ENCODE measurements around the gene CLASP1. TPM values are rescaled to one million over a fixed set of nuclear protein-coding genes. Genes with fewer than 3 reads are reported as not detected.
A peak's percentile ranks its signal among the peaks of the same experiment; 100 is the strongest.

Gene CLASP1
- total RNA-seq, 1 experiment from 2014 or later = 45.9 TPM

- peaks cover 17 to 23% of the 10 kb centered on the region in 2 experiments for H3K4me1 Mint-ChIP-seq
- H3K79me2 ChIP-seq (ENCODE audit: insufficient read depth, low read length) = no peaks in the 10 kb centered on the region
- no peak overlapping the region for H3T11ph ChIP-seq (ENCODE audit: low read length)
- no CpG with 5 or more reads among the region's 4 CpGs for WGBS (ENCODE audit: extremely low coverage, insufficient read length, low lambda C conversion rate)
- no peaks in the 10 kb centered on the region for H3K4me1 ChIP-seq (ENCODE audit: insufficient read depth, low read length)
- no peak overlapping the region for H4K8ac ChIP-seq (replicated peaks; ENCODE audit: insufficient read length, low read depth, low read length)
- H3K27me3 ChIP-seq (ENCODE audit: insufficient read depth, low read length) = no peaks in the 10 kb centered on the region
- H3K14ac ChIP-seq (ENCODE audit: insufficient read depth, low read length) = no peak overlapping the region
- H3K23ac ChIP-seq (ENCODE audit: insufficient read length, low read depth, low read length) = no peak overlapping the region
- H4K20me1 ChIP-seq (ENCODE audit: control insufficient read depth, insufficient read depth, insufficient read length) = no peaks in the 10 kb centered on the region
- H4K91ac ChIP-seq (ENCODE audit: insufficient read length, low read depth, low read length) = no peak overlapping the region
- H2BK5ac ChIP-seq (ENCODE audit: insufficient read length, low read length) = no peak overlapping the region
- no peaks in the 10 kb centered on the region for H3K27me3 Mint-ChIP-seq (ENCODE audit: low read depth)
- no peak overlapping the region for H4K5ac ChIP-seq (ENCODE audit: insufficient read length, low read depth, low read length)
- no peak overlapping the region for H3K4me3 Mint-ChIP-seq
- H2BK12ac ChIP-seq (ENCODE audit: insufficient read length, low read depth, low read length) = no peak overlapping the region
- H2BK20ac ChIP-seq (ENCODE audit: low read depth, low read length, poor library complexity, severe bottlenecking) = no peak overlapping the region
- no peak overlapping the region for H2BK15ac ChIP-seq (ENCODE audit: low read depth, low read length)
- H3K56ac ChIP-seq (ENCODE audit: insufficient read length, low read depth, low read length) = no peak overlapping the region
- no peaks in the 10 kb centered on the region for H3K9me3 Mint-ChIP-seq
- H3K79me1 ChIP-seq (ENCODE audit: insufficient read depth, low read depth, low read length, poor library complexity, severe bottlenecking) = no peaks in the 10 kb centered on the region
- no peak overlapping the region for H2AK5ac ChIP-seq (ENCODE audit: insufficient read length, low read length)
- H3K4ac ChIP-seq (ENCODE audit: low read depth, low read length) = no peak overlapping the region
- no peak overlapping the region for H3K27ac ChIP-seq (ENCODE audit: insufficient read length, low read depth, low read length)
- H3K23me2 ChIP-seq (ENCODE audit: insufficient read length, low read depth, low read length, poor library complexity, severe bottlenecking) = no peaks in the 10 kb centered on the region
- TF ChIP-seq, protein P1, sequence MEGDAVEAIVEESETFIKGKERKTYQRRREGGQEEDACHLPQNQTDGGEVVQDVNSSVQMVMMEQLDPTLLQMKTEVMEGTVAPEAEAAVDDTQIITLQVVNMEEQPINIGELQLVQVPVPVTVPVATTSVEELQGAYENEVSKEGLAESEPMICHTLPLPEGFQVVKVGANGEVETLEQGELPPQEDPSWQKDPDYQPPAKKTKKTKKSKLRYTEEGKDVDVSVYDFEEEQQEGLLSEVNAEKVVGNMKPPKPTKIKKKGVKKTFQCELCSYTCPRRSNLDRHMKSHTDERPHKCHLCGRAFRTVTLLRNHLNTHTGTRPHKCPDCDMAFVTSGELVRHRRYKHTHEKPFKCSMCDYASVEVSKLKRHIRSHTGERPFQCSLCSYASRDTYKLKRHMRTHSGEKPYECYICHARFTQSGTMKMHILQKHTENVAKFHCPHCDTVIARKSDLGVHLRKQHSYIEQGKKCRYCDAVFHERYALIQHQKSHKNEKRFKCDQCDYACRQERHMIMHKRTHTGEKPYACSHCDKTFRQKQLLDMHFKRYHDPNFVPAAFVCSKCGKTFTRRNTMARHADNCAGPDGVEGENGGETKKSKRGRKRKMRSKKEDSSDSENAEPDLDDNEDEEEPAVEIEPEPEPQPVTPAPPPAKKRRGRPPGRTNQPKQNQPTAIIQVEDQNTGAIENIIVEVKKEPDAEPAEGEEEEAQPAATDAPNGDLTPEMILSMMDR (conservative IDR thresholded peaks at IDR 0.05) = no peak
- no peaks in the 10 kb centered on the region for H3K9me3 ChIP-seq (ENCODE audit: control insufficient read depth, low read depth, low read length)
- no peak for DNase-seq
- H2BK120ac ChIP-seq (ENCODE audit: low read depth, low read length, poor library complexity, severe bottlenecking) = no peak overlapping the region
- H3K4me2 ChIP-seq (ENCODE audit: insufficient read depth, insufficient read length, low read length) = no peak overlapping the region
- 0 out of 7 replicates have a peak overlapping the region, but pooled peaks of 1 of the 3 experiments have one; percentile 7 for H3K27ac Mint-ChIP-seq
- no peak overlapping the region for H3K18ac ChIP-seq (ENCODE audit: insufficient read length, low read depth, low read length)
- peaks cover 14 to 51% (median 43%) of the 10 kb centered on the region in 3 experiments; a peak in 6 of 7 replicates for H3K36me3 Mint-ChIP-seq (ENCODE audit: insufficient read depth in 1 of 3, low read depth in 3 of 3)
- no peak overlapping the region for H2AFZ ChIP-seq (ENCODE audit: low read length)
- H3K9ac ChIP-seq (ENCODE audit: extremely low read depth, insufficient read length, low read length) = no peak overlapping the region
These were observed 308.3 kb downstream of the CLASP1 start for GRCh38 chr2:121340926-121341325.

Data from H9 (cell line).